ENCODE data around the gene TIMP4. TPM values are rescaled to one million over a fixed set of nuclear protein-coding genes. Genes with fewer than 3 reads are reported as not detected.

The TIMP4 gene
- total RNA-seq, 1 donor = 12.3 TPM

GRCh38 chr3:12181301-12181700, 22.6 kb upstream of the TIMP4 start:
- no peak for DNase-seq (ENCODE audit: low read depth)
- TF ChIP-seq CTCF (IDR thresholded peaks at IDR 0.05; ENCODE audit: insufficient read depth, low read length) = no peak
- no peak overlapping the region for H3K4me3 ChIP-seq (ENCODE audit: low read depth, low read length)

GRCh38 chr3:12180631-12181030, 21.9 kb upstream of the TIMP4 start:
- DNase-seq (ENCODE audit: low read depth) = no peak

GRCh38 chr3:12180218-12180617, 21.5 kb upstream of the TIMP4 start:
- peak; percentile 76 for DNase-seq (ENCODE audit: low read depth)
- TF ChIP-seq CTCF (IDR thresholded peaks at IDR 0.05; ENCODE audit: insufficient read depth, low read length) = no peak
- no peak overlapping the region for H3K4me3 ChIP-seq (ENCODE audit: low read depth, low read length)

More at GRCh38 chr3:12180631-12181030, 21.9 kb upstream of the TIMP4 start:
- no peak overlapping the region for H3K4me3 ChIP-seq (ENCODE audit: low read depth, low read length)
- no peak for TF ChIP-seq CTCF (IDR thresholded peaks at IDR 0.05; ENCODE audit: insufficient read depth, low read length)

GRCh38 chr3:12179441-12179840, 20.7 kb upstream of the TIMP4 start:
- no peak for TF ChIP-seq CTCF (IDR thresholded peaks at IDR 0.05; ENCODE audit: insufficient read depth, low read length)
- no peak for DNase-seq (ENCODE audit: low read depth)
- no peak overlapping the region for H3K4me3 ChIP-seq (ENCODE audit: low read depth, low read length)

GRCh38 chr3:12178091-12178820, 19.5 kb upstream of the TIMP4 start:
- no peak overlapping the region for H3K4me3 ChIP-seq (ENCODE audit: low read depth, low read length)
- DNase-seq (ENCODE audit: low read depth) = peak; percentile 64
- TF ChIP-seq CTCF (IDR thresholded peaks at IDR 0.05; ENCODE audit: insufficient read depth, low read length) = no peak

- no peak overlapping the region for H3K4me3 ChIP-seq (ENCODE audit: low read depth, low read length)
- peak; percentile 39 for DNase-seq (ENCODE audit: low read depth)
- TF ChIP-seq CTCF (IDR thresholded peaks at IDR 0.05; ENCODE audit: insufficient read depth, low read length) = no peak
Observed at GRCh38 chr3:12177126-12177525, 18.4 kb upstream of the TIMP4 start.

Data from fibroblast of the aortic adventitia (primary cell).